NCI-H1417 (cell line): Measurements from ENCODE around the gene SPINK4.

Experiments
- DNase-seq, 3 experiments: peaks; one replicate each; lab custom pipeline; 2025; lab: John Stamatoyannopoulos, UW

Gene SPINK4

DNA sequence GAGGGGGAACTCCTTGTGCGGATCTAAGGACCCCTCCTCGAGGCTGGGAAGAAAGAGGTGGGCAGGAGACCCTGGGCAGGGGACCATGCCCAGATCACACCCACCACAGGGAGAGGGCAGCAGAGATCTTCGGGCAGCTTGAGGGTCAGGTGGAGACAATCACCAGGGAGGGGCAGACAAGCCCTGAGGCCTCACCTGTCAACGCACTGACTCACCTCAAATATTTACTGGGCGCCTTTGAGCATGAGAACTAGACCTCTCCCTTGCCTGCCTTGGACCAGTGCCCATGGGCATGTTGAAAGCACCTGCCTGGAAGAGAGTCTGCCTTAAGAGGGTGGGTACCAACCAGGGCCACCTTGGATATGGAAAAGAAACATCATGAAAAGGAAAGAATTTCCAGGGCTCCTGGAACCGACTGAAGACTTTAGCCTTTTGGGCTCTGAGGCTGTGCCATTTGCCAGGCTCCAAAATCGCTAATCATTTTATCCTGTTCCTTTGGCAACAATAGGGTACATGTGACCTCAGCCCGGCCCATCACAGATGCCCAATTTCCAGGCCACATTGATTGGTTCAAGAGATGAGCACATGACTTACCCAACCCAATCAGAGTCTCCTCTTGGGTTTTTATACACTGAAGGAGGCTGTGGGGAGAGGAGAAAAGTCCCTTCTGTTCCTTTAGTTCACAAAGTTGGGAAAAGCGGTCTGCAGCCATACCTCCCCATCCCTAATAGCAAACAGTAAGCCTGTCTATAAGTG lies 10.4 kb upstream of the SPINK4 start:
- DNase-seq: peak in 2 of 3 experiments; percentile 61 to 76

DNA sequence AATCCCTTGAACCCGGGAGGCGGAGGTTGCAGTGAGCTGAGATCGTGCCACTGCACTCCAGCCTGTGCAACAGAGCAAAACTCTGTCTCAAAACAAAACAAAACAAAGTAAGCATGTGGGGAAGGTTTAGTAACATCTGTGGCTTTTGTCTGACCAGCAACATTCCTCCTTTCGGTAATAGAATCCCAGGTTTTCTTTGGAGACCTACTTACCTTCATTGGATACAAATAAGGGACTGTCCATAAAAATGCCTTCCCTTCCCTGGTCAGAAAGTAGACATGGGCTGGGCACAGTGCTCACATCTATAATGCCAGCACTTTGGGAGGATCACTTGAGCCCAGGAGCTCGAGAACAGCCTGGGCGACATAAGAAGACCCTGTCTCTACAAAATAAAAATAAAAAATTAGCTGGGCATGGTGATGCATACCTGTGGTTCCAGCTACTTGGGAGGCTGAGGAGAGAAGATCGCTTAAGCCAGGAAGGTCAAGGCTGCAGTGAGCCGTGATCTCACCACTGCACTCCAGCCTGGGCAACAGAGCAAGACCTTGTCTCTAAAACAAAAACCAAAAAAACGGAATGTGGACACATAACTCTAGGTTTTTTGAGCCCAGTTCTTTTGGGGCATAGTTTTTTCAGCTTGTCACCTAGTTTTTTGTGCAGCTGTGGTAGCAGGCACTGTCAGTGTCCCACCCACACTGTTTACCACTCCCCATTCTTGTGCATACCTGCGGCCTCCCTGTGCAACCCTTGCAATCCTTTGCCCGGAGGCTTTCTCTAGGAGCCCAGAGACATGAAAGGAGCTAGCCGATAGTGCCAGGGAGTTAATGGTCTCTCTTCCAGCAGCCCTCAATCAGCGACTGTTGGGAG lies 9.0 kb upstream of the SPINK4 start:
- no peak for DNase-seq

DNA sequence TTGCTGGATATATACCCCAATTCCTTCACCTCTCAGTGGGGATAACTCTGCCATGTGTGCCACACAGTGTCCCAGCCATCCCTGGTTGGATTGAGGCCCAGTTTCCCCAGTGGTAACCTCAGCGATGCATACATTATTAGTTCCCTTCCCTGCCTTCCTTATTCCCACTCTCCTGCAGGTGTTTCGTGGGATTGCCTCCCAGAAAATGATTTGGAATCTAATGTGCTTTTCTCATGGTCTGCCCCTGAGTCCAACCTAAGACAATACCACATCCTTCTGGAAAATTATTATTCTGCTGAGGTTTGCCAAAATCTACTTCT lies 8.4 kb upstream of the SPINK4 start:
- no peak for DNase-seq

DNA sequence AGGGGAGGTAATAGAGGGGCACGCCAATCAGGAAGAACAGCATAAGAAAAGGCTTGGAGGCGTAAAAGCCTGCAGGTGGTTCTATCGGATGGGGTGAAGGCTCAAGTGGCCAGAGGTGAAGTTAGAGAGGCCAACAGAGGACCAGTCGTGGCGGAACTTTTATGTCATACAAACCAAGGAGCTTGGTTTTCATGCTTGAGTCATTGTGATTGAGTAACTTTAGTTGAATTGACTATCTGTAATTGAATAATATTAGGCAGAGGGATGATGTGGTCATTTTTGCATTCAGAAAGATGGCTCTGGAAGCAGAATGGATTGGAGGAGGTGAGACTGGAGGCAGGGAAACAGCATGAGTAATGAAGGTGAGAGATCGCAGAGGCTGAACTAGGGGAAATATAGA lies 7.2 kb upstream of the SPINK4 start:
- no peak for DNase-seq

DNA sequence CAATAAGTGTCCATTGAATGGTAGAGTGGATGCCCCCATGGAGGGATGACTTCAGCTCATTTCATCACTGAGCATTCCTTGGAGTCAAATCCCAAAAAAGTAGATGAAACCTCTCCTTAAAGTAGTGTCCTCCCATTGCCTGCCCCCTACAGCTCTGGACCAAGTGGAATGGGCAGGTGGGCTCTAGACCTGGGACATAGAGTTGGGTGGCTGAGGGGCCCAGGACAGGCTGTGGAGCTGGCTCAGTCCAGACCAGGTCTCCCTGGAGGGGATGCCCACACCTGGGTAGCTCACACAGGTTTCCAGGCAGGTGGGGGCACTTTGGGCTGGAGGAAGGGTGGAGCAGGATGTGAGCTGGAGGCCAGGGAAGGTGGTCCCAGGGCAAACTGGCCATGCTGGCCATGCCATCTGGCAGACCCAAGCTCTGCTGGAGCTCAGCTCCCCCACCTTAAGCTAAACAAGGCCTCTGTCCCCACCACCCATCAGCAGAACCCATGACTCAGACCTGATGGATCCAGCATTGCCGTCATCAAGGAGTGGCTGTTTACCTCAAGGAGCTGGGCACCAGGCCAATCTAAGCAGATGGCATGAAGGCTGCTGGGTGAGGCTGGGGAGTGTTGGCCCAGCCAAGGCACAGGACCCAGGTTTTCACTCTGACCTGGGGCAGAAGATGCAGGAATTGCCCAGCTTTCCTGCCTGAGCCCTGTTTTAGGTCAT lies 6.2 kb upstream of the SPINK4 start:
- DNase-seq: peak in 1 of 3 experiments; percentile 26

DNA sequence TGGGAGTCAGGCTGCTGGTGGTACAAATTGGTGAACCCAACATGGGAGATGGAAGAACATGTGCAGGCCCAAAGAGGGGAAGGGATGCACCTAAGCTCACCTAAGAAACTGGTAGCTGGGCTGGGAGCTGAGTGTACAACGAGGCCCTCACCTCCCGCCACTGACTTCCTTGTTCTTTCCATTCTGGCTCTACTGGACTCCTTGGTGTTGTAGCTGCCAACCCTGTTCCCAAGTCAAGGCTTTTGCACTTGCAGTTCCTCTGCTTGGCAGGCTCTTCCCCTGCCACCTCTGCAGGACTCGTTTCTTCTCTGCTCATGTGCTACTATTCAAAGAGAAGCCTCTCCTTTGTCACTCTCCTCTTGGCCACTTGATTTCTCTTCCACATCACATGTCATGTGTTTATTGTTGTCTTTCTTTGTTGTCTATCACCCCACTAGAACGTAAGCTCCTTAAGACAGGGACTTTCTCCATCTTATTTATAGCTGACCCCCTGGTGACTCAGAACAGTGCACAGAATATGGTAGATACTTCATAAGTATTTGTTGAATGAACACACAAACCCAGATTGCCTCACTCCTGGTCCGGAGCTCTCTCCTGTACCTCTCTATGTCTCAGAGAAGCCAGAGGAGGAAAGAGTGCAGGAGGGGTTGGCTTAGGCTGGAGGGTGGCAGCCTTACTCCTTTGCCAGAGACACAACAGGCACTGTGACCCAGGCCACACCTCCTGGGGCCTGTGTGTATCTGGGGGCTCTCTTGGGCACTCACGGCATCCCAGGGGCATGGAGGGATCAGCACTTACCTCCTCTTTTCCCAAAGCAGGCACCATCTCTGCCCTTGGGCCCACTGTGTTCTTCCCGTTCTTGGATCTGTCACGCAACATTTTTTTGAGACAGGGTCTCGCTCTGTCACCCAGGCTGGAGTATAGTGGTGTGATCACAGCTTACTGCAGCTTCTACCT lies 5.2 kb upstream of the SPINK4 start:
- no peak for DNase-seq

DNA sequence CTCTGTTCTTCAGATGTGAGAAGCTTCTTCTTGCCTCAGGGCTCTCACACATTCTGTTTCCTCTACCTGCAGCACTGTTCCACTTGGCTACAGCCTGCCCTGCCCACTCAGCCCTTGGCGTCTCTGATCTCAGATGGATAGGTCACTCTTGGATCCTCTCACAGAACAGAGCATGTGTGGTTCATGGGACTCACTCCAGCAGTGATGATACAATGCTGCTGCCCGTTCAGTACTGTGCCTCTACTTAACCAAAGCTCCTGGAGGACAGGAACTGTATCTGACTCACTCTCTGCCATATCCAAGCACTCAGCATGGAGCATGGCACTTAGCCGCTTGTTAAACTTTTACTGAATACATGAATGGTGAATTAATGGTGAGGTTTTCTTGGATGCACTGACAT lies 3.4 kb upstream of the SPINK4 start:
- no peak for DNase-seq

DNA sequence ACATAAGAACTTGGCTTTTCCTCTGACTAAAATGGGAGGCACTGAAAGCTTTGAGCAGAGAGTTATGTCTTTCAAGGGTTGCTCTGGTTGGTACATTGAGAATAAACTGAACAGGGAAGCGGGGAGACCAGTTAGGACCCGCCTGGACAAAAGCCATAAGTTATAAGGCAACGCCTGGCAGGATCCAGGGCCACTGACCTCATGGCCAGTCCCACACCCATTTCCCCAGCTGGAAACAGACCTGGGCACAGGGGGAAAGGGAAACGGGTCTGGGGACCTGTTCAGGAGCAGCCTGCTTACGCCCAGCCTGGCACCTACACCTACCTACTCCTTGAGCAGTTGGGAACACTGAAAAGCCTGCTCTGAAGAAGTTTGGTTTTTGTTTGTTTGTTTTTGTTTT lies 1.3 kb downstream of the SPINK4 start:
- DNase-seq: no peak

DNA sequence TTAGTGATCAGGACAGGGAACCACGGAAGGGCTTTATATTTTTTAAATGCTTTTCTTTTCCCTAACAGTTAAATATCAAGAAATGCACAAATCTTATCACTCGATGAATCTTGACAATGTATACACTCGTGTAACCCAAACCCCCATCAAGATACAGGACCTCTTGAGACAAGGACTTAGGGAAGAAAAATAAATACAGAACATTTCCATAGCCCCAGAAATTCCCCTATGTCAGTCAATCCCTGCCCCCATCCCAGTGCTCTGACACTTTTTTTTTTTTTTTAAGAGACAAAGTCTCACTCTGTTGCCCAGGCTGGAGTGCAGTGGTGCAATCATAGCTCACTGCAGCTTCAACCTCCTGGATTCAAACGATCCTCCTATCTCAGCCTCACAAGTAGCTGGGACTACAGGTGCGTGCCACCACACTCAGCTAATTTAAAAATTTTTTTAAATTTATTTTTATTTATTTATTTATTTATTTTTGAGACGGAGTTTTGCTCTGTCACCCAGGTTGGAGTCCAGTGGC lies 2.7 kb downstream of the SPINK4 start:
- DNase-seq: no peak

DNA sequence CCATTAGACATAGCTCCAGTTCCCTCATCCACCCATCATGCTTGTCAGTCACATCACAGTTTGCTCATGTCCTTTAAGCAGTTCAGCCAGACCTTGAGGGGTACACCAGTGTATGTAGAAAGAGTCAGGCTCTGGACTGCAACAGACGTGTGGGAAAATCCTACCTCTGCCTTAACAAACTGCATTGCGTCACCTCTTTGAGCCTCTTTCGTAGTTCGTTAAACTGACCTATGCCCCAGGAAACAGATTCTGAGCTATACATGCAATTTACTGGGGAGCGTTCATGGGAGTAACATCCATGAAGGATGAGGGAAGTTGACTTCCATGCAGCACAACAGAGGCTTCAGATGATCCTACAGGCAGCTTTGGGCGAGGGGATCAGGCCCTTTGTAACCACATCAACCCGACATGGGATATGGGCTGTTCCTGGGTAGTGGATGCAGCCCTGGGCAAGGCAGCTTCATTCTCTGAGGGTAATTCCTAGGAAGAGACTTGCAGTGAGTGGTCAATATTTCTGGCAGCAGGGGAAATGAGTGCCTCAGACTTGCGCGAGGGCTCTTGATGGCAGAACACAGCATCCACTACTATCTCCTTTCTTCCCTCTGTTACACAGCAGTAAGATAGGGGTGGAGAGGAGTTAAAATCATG lies 4.3 kb downstream of the SPINK4 start:
- DNase-seq: no peak

DNA sequence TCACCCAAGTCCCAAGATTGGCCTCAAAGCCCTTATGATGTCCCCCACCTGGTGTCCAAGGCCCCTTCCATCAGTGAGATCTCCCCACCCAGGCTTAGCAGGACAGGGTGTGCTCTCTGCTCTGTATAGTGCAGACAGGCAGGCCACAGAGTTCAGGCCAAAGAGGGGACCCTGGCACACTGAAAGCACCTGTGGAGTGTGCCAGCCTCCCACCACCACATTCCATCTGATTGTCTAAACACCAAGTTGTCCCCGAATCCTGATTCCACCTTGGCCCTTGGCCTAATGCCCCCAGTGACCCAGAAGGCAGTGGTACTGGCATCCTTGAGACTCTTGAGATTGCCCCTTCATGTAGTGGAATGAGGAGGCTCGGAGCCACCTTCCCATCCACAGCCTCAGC lies 5.4 kb downstream of the SPINK4 start:
- DNase-seq: no peak

DNA sequence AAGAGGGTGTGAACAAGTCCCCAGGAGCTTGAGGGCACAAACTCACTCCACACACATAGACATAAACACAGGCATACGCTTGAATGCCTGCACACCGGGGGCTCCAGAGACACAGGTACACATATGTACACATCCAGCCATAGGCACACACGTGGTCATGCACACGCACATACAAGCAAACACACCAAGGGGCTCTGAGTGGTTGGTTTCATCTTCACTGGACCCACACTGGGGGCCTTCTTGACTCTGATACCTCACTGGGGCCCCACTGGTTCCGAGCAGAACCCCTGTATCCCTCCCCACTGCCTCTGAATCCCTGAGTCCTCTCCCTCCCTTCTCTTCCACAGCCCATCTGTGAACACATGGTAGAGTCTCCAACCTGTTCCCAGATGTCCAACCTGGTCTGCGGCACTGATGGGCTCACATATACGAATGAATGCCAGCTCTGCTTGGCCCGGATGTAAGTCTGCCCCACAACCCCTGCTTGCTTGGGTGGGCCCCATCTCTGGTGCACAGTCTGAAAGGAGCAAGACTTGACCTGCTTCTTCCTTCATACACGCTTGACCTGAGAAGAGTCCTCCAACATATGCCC lies 6.4 kb downstream of the SPINK4 start:
- DNase-seq: no peak

DNA sequence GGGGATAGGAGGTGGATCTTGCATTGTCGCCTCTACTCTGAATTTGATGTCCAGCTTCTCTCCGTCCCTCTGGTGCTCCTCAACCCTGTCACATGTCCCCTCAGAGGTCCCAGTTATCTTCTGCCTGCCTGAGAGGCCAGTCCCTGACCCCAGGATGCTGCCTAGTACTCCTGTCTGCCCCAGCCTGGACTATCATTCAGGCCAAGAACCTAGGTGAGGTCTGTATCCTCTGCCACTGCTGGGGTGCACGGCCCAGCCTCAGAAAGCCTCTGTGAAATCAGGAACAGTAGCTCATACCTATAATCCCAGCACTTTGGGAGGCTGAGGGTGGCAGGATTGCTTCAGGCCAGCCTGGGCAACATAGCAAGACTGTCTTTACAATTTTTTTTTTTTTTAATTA lies 8.6 kb downstream of the SPINK4 start:
- no peak for DNase-seq

DNA sequence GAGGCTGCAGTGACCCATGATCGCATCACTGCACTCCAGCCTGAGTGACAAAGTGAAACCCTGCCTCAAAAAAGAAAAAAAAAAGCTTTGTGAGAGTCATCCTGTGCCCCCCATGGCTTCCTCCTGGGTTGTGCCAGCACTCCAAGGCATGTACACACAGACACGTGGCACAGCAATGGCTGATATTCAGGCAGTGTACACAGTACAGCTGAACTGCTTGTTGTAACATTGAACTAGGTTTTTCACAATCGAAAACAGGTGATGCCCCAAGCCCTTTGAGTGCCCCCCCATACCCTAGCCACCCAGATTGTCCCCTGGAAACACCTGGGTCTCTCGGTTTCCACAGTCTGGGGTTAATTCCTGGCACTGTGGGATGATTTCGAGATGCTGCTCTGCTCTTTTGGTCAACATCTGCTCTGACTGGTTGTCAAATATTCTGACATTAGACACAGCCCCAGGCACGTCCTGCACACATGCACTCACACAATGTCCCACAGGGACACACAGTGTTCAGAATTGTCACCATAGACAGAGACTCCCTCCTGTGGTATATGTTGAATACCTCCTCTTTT lies 9.2 kb downstream of the SPINK4 start:
- no peak for DNase-seq

DNA sequence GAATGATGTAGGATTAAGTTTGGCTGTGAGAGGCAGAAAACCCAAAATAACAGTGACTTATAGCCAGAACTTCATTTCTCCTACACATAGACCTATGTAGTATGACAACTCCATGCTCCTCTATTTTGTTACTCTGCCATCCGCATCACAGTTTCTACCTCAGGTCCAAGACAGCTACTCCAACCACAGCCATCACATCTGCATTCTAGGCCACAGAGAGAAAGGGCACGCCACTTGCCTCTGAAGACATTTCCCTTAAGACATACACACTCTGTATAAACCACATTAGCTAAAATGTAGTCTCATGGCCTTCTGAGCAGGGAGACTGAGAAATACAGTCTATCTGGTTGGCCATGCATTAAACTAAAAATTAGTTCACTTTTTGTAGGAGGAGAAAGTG lies 10.0 kb downstream of the SPINK4 start:
- no peak for DNase-seq

DNA sequence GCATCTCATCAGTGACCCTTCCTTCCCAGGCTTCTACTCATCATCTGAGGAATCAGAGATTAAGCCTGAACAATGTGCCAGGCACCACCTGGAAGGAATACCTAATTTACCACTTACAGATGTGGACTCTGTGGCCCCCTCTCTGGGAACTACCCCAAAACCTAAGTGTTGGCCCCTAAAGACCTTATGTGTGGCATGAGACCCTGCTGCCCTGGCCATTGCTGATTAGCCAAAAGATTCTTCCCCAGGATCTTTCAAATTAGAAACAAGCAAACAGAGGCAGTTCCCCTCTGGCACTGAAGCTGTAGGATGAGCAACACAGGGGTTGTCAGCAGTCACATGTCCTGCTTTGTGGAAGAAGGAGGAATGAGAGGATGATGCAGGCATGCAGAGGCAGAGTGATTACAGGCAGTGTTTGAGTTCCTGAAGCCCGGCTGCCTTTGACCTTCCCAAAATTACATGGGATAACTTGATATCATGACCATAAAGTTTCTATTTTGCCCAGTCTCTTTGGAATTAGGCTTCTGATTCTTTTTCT lies 10.6 kb downstream of the SPINK4 start:
- DNase-seq: no peak

DNA sequence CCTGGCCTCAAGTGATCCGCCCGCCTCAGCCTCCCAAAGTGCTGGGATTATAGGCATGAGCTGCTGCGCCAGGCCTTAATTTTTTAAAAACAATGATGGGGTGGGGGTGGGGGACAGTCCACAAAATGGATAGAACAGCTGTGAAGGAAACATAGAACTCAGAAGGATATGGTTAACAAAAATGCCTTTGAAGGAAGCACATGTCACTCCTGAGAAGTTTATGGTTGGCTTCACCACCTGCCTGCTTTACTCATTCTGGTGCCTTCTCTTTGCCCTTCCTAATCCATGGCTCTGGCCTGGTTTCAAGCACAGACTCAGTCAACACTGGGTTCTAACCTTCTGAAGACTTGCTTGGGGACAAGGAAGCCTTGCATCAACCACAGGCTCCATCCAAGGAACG lies 14.2 kb downstream of the SPINK4 start:
- no peak for DNase-seq

DNA sequence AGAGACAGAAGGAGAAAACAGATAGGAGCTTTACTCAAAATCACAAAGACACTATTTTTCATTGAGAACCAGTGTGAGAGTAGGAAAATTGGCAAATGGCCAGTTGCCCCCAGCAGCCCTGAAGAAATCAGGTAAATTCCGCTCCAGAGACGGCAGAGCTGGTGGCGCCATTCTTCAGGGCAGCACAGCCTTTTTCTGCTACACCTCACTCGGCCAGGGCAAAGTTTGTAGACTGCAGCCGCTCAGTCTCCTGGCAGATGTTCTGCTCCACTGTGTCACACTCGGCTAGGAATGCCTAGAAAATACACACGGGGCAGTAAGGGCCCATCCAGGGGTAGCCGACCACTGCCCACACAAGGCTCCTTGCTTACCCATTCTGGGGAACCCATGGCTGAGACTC lies 15.0 kb downstream of the SPINK4 start:
- DNase-seq: no peak

DNA sequence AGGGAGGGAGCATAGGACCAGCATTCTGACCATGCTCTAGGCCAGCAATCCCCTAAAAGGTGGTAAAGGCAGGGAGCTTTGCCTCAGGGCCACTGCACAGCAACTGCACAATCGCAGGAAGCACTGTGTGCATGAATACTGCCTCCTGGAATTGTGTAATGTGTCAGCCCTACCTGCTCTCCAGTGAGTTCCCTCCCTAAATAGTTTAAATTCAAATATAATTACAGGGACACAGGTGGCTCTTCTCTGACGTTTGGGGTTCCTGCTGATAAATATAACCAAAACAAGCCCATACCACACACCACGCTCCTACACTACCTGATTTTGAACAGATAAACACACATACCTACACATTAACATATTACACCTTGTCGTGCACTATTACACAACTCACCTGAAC lies 15.5 kb downstream of the SPINK4 start:
- DNase-seq: no peak

DNA sequence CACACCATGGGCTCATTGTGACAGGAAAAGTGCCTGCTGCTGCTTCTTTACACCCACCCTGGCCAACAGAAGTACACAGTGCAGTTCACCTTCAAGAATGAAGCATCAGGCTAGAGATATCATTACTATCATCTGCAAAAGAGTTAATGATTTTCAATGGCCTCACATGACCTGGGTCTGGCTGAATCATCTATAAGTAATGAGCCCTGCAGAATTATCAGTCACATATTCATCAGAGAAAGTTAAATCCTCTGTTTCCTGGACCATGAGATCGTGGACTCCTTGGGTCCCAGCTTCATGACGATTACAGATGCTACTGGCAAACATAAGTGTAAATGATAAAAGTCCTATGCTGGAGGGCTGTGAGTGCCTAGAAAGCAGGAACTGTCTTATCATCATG lies 16.3 kb downstream of the SPINK4 start:
- no peak for DNase-seq
